GM21381 (cell line): Measurements from ENCODE around the gene MORN3.

Experiments used
- ATAC-seq: cut with Tn5 transposase; IDR thresholded peaks from one replicate; pipeline ENCODE4 v1.9.1; 2021; ENCODE audit warnings: mild to moderate bottlenecking, moderate library complexity; ENCODE audit not compliant: unreplicated experiment

Gene MORN3

GRCh38 chr12:121608301-121608700 is 61.2 kb downstream of the MORN3 start:
- ATAC-seq: no peak

- ATAC-seq: no peak
Observed at GRCh38 chr12:121603581-121603980, 65.9 kb downstream of the MORN3 start.

- no peak for ATAC-seq
Observed at GRCh38 chr12:121602766-121603165, 66.7 kb downstream of the MORN3 start.

GRCh38 chr12:121600702-121601336 is 68.6 kb downstream of the MORN3 start:
- no peak for ATAC-seq
